Measurements from ENCODE around the gene HACL1.

The HACL1 gene

DNA sequence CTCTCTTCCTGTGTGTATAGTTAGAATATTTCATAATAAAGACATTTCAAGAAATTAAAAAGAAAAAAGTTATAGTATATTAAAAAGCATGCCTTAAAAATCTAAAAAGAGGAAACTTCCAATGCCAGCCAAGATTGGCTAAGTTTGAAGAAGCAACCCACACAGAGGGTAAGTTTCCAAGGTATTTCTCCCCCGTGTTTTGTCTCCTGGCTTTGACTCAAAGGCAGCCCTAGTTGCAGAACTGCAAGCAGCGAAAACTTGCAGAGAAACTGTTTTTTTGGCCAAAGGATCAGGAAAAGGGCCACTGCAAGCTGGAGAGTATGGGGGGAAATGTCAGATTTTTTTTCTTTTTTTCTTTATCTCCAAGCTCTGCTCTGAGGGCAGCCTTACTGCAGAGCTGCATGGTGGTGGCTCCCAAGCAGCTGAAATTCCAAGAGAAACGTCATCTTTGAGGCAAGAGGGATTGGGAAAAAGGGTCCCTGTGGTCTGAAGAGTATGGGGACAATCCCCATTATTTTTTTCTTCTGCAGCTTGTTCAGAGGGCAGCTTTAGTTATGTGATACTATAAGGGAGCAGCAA, 23.0 kb downstream of the HACL1 start:
- TF ChIP-seq TEAD4 (IDR thresholded peaks at IDR 0.05) (no peak), CREB1 (IDR thresholded peaks at IDR 0.05; ENCODE audit: low read depth) (no peak), EP300 (IDR thresholded peaks at IDR 0.05; ENCODE audit: borderline replicate concordance) (no peak)

DNA sequence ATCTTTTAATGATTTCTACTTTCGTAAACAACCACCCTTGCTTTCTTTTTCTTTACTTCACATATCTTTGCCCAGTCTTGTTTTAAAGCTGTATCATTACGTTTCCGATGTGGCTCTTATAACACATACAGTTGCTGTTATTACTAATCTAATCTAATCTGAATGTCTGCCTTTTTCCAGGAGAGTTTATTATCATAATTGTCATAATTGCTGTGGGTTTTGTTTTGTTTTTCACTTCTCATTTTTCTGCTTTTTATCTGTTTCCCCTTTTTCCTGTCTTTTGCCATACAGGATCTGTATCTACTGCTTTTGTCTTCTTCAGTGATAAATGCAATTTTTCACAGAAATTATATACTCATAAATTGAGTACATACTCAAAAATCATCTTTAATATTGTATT, 24.9 kb downstream of the HACL1 start:
- TF ChIP-seq, protein P1, sequence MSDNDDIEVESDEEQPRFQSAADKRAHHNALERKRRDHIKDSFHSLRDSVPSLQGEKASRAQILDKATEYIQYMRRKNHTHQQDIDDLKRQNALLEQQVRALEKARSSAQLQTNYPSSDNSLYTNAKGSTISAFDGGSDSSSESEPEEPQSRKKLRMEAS (IDR thresholded peaks at IDR 0.05): no peak

DNA sequence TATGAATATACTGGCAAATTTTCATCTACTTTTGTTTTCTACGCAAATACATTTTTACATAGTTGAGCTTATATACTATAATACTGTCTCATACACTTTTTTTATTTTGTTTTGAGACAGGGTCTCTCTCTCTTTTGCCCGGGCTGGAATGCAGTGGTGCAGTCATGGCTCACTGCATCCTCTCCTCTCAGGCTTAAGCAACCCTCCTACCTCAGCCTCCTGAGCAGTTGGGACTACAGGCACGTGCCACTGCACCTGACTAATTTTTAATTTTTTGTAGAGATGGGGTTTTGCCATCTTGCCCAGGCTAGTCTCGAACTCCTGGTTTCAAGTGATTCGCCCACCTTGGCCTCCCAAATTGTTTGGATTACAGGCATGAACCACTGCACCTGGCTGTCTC, 25.9 kb downstream of the HACL1 start:
- no peak for TF ChIP-seq FOXM1 (IDR thresholded peaks at IDR 0.05; ENCODE audit: borderline replicate concordance, low read depth)
- TF ChIP-seq CREB1 (IDR thresholded peaks at IDR 0.05; ENCODE audit: low read depth): no peak
- TF ChIP-seq, protein P2, sequence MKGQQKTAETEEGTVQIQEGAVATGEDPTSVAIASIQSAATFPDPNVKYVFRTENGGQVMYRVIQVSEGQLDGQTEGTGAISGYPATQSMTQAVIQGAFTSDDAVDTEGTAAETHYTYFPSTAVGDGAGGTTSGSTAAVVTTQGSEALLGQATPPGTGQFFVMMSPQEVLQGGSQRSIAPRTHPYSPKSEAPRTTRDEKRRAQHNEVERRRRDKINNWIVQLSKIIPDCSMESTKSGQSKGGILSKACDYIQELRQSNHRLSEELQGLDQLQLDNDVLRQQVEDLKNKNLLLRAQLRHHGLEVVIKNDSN (IDR thresholded peaks at IDR 0.05): no peak
- TF ChIP-seq, protein P1 (IDR thresholded peaks at IDR 0.05): no peak
- TF ChIP-seq ZBTB7A (IDR thresholded peaks at IDR 0.05; ENCODE audit: low read depth): no peak
- peak; percentile 44 for TF ChIP-seq TEAD4 (IDR thresholded peaks at IDR 0.05)
- TF ChIP-seq TCF12 (IDR thresholded peaks at IDR 0.05; ENCODE audit: low read depth): no peak

DNA sequence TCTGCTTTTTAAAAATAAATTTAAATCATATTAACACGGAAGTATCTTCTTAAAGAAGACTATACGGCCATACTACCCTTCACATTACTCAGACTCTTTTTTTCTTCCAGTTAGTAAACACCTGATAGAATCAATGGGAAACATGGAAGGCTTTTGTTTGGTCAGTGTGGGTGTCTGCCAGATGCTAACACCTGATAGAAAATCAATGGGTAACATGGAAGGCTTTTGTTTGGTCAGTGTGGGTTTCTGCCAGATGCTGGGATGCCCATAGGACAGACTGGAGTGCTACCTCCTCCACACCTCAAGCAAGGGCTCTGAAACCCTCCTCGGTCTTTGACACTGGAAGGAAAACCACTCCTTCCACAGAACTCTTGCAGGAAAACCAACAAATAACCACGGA, 29.2 kb downstream of the HACL1 start:
- TF ChIP-seq TCF12 (IDR thresholded peaks at IDR 0.05; ENCODE audit: low read depth) (no peak), ZBTB7A (IDR thresholded peaks at IDR 0.05; ENCODE audit: low read depth) (no peak), TEAD4 (IDR thresholded peaks at IDR 0.05) (no peak), YY1 (IDR thresholded peaks at IDR 0.05; ENCODE audit: low read depth) (no peak), CEBPB (IDR thresholded peaks at IDR 0.05) (no peak), CREB1 (IDR thresholded peaks at IDR 0.05; ENCODE audit: low read depth) (no peak), EP300 (IDR thresholded peaks at IDR 0.05; ENCODE audit: borderline replicate concordance) (no peak), NFIC (IDR thresholded peaks at IDR 0.05) (no peak), TAF1 (IDR thresholded peaks at IDR 0.05; ENCODE audit: low read depth) (no peak), RAD21 (IDR thresholded peaks at IDR 0.05; ENCODE audit: low read depth) (no peak)
- TF ChIP-seq, protein P2 (IDR thresholded peaks at IDR 0.05): no peak
- TF ChIP-seq, protein P3, sequence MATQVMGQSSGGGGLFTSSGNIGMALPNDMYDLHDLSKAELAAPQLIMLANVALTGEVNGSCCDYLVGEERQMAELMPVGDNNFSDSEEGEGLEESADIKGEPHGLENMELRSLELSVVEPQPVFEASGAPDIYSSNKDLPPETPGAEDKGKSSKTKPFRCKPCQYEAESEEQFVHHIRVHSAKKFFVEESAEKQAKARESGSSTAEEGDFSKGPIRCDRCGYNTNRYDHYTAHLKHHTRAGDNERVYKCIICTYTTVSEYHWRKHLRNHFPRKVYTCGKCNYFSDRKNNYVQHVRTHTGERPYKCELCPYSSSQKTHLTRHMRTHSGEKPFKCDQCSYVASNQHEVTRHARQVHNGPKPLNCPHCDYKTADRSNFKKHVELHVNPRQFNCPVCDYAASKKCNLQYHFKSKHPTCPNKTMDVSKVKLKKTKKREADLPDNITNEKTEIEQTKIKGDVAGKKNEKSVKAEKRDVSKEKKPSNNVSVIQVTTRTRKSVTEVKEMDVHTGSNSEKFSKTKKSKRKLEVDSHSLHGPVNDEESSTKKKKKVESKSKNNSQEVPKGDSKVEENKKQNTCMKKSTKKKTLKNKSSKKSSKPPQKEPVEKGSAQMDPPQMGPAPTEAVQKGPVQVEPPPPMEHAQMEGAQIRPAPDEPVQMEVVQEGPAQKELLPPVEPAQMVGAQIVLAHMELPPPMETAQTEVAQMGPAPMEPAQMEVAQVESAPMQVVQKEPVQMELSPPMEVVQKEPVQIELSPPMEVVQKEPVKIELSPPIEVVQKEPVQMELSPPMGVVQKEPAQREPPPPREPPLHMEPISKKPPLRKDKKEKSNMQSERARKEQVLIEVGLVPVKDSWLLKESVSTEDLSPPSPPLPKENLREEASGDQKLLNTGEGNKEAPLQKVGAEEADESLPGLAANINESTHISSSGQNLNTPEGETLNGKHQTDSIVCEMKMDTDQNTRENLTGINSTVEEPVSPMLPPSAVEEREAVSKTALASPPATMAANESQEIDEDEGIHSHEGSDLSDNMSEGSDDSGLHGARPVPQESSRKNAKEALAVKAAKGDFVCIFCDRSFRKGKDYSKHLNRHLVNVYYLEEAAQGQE (IDR thresholded peaks at IDR 0.05; ENCODE audit: low read depth): no peak
- TF ChIP-seq, protein P1 (IDR thresholded peaks at IDR 0.05): no peak

DNA sequence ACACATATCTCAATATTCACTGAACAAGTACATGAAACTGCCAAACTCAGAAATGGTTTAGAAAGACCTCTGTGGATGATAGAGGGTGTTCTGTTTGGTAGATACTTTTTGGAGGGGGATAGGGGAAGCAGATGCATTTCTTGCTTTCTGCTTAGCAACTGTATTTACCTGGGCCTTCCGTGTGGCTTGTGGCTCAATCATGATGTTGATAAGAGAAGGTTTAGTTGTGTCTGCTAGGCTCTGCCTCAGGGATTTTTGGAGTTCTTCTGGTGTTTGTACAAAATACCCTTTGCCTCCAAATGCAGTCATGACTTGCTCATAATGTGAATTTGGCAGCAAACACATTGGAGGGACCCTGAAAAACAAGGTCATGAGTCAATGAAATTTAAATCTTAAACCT, 38.2 kb downstream of the HACL1 start:
- no peak for TF ChIP-seq FOXM1 (IDR thresholded peaks at IDR 0.05; ENCODE audit: borderline replicate concordance, low read depth)
- no peak for TF ChIP-seq CEBPB (IDR thresholded peaks at IDR 0.05)
- TF ChIP-seq, protein P3 (IDR thresholded peaks at IDR 0.05; ENCODE audit: low read depth): no peak
- TF ChIP-seq ZBTB7A (IDR thresholded peaks at IDR 0.05; ENCODE audit: low read depth): no peak
- TF ChIP-seq RAD21 (IDR thresholded peaks at IDR 0.05; ENCODE audit: low read depth): no peak
- TF ChIP-seq TCF12 (IDR thresholded peaks at IDR 0.05; ENCODE audit: low read depth): no peak
- TF ChIP-seq CREB1 (IDR thresholded peaks at IDR 0.05; ENCODE audit: low read depth): no peak

DNA sequence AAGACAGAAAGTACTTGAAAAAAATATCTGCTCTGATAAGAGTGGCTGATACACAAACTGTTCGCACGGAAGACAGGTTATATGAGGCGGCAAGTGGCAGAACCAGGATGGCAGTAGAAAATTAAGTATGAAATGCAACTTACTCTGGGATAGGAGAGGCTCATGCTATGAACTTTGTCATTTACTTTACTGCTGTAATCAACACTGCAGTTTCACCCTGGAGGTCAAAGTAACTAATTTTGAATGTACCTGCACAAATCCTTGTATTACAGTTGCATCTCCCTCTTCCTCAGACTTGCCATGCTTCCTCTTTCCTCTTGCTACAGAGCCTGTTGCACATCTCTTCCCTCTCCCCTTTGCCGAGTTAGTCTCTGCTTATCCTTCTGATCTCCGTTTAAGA, 38.8 kb downstream of the HACL1 start:
- no peak for TF ChIP-seq FOXM1 (IDR thresholded peaks at IDR 0.05; ENCODE audit: borderline replicate concordance, low read depth)
- TF ChIP-seq EGR1 (IDR thresholded peaks at IDR 0.05): no peak
- TF ChIP-seq, protein P2 (IDR thresholded peaks at IDR 0.05): no peak
